GM12872 (cell line): ENCODE data around the gene FTL.

Experiments used
- CTCF ChIP-seq: IDR thresholded peaks from 3 replicates; pipeline ENCODE4 v1.5.1; 2011; ENCODE audit warnings: low read depth, mild to moderate bottlenecking, low read length, moderate library complexity; ENCODE audit not compliant: insufficient read depth

Gene FTL

GRCh38 chr19:48965040-48965805 lies at the start of gene FTL:
FTL (plus strand) TSS chr19:48965309; CDS start chr19:48965508, 199 bp downstream.
- TF ChIP-seq CTCF: no peak

- TF ChIP-seq CTCF: no peak
These were observed 49.4 kb upstream of the FTL start for GRCh38 chr19:48915757-48916156.

- no peak for TF ChIP-seq CTCF
These were observed 47.0 kb upstream of the FTL start for GRCh38 chr19:48918071-48918470.

GRCh38 chr19:48918801-48919247 lies 46.3 kb upstream of the FTL start:
- no peak for TF ChIP-seq CTCF

- no peak for TF ChIP-seq CTCF
These were observed 44.2 kb upstream of the FTL start for GRCh38 chr19:48920949-48921348.

GRCh38 chr19:48921721-48922500 lies 43.2 kb upstream of the FTL start:
- TF ChIP-seq CTCF: no peak
